GM21515 (cell line): Measurements from ENCODE around the gene LFNG.

Experiments used
- ATAC-seq: cut with Tn5 transposase; IDR thresholded peaks from one replicate; pipeline ENCODE4 v1.9.1; 2021; ENCODE audit not compliant: unreplicated experiment

Gene LFNG

GRCh38 chr7:2519119-2519930, at the start of gene LFNG:
Gene LFNG, plus strand, starts transcription at chr7:2519774. Its CDS starts 88 bp downstream, at chr7:2519862.
- peak; percentile 79 for ATAC-seq

- no peak for ATAC-seq
Observed at GRCh38 chr7:2470204-2471021, 49.2 kb upstream of the LFNG start.

GRCh38 chr7:2471022-2471329, 48.6 kb upstream of the LFNG start:
- no peak for ATAC-seq

GRCh38 chr7:2471396-2471795, 48.2 kb upstream of the LFNG start:
- no peak for ATAC-seq

GRCh38 chr7:2472739-2473138, 46.8 kb upstream of the LFNG start:
- no peak for ATAC-seq

GRCh38 chr7:2473496-2474180, 45.9 kb upstream of the LFNG start:
- ATAC-seq, result no peak

GRCh38 chr7:2474224-2474623, 45.4 kb upstream of the LFNG start:
- no peak for ATAC-seq

- ATAC-seq, result no peak
Observed at GRCh38 chr7:2474813-2475677, 44.5 kb upstream of the LFNG start.

- ATAC-seq, result no peak
Observed at GRCh38 chr7:2475678-2476015, 43.9 kb upstream of the LFNG start.

GRCh38 chr7:2476298-2476697, 43.3 kb upstream of the LFNG start, which contains the start of gene GRIFIN:
Gene GRIFIN, minus strand, starts transcription at chr7:2476398. Its CDS starts 15 bp downstream, at chr7:2476383.
- no peak for ATAC-seq

- ATAC-seq, result no peak
Observed at GRCh38 chr7:2476776-2477446, 42.7 kb upstream of the LFNG start.

- ATAC-seq, result no peak
Observed at GRCh38 chr7:2477447-2478398, 41.9 kb upstream of the LFNG start.

GRCh38 chr7:2478399-2478785, 41.2 kb upstream of the LFNG start:
- ATAC-seq, result no peak

GRCh38 chr7:2478800-2479199, 40.8 kb upstream of the LFNG start:
- no peak for ATAC-seq

GRCh38 chr7:2479276-2480069, 40.1 kb upstream of the LFNG start:
- no peak for ATAC-seq

GRCh38 chr7:2480070-2480408, 39.5 kb upstream of the LFNG start:
- ATAC-seq, result no peak

GRCh38 chr7:2481195-2481594, 38.4 kb upstream of the LFNG start:
- ATAC-seq, result no peak

- ATAC-seq, result no peak
Observed at GRCh38 chr7:2482725-2483451, 36.7 kb upstream of the LFNG start.
